Esophagus muscularis mucosa (tissue), 3 donors: Measurements from ENCODE around the gene COA5.

Experiments
- CTCF ChIP-seq, 3 experiments: fragments of 200-600 bp in 2 of 3; fragments of 450-650 bp in 1 of 3; sonication (generic) in 2 of 3; IDR thresholded peaks; one replicate each; pipeline ENCODE4 v1.5.1; 2017 to 2019; ENCODE audit warnings: antibody characterized with exemption in 3 of 3, mild to moderate bottlenecking in 2 of 3, moderate library complexity in 1 of 3
- POLR2AphosphoS5 ChIP-seq, 2 donors: sonication (generic); formaldehyde crosslinking; IDR thresholded peaks; one replicate each; pipeline ENCODE4 v1.6.1; 2017; ENCODE audit warnings: antibody characterized with exemption in 2 of 2

- TF ChIP-seq POLR2AphosphoS5 (IDR thresholded peaks at IDR 0.05) = no peak
- TF ChIP-seq CTCF (IDR thresholded peaks at IDR 0.05) = no peak
These were observed 38.0 kb downstream of the COA5 start for GRCh38 chr2:98570356-98570755.
